ENCODE data around the gene IZUMO1. TPM values are rescaled to one million over a fixed set of nuclear protein-coding genes. Genes with fewer than 3 reads are reported as not detected.

The IZUMO1 gene
- total and polyA plus RNA-seq, 9 of the 15 experiments (the other 6 are each of a cell fraction or from before 2014, with no cell fraction given) = 0.14 to 2.1 (median 0.73) TPM

DNA sequence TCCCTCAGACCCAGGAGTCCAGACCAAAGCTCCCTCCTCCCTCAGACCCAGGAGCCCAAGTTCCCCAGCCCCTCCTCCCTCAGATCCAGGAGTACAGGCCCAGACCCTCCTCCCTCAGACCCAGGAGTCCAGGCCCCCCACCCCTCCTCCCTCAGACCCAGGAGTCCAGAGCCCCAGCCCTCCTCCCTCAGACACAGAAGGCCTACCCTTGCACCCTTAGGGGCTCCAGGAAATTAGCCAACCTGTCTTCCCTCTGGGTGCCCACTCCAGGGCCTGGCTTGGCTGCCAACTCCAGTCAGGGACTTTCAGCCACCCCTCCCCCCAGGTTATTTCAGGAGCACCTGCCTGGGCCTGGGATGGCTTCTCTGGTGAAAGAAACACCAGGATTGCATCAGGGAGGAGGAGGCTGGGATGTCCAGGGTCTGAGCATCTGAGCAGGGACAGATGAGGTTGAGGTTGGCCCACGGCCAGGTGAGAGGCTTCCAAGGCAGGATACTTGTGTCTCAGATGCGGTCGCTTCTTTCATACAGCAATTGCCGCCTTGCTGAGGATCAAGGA lies 8.5 kb upstream of the IZUMO1 start, which contains the start of gene FGF21 (continued):
- TF ChIP-seq MAZ (CRISPR knock-in tag; conservative IDR thresholded peaks at IDR 0.05 in 1 of 2, IDR thresholded peaks at IDR 0.05 in 1 of 2) = peak in 1 of 2 experiments; percentile 45; a peak in 1 of 4 replicates
- TF ChIP-seq ZNF274 (IDR thresholded peaks at IDR 0.05; ENCODE audit: borderline replicate concordance, low read depth, low read length) = no peak
- no peak for TF ChIP-seq SAP30 (IDR thresholded peaks at IDR 0.05; ENCODE audit: borderline replicate concordance, insufficient read depth, low read depth, low read length, poor library complexity, severe bottlenecking)
- no peak for TF ChIP-seq POLR2A (conservative IDR thresholded peaks at IDR 0.05)
- no peak for TF ChIP-seq ZNF408 (CRISPR knock-in tag; IDR thresholded peaks at IDR 0.05; ENCODE audit: low read depth)
- TF ChIP-seq ZNF175 (CRISPR knock-in tag; IDR thresholded peaks at IDR 0.05; ENCODE audit: low read depth) = no peak
- no peak for TF ChIP-seq TSC22D4 (tag; IDR thresholded peaks at IDR 0.05)
- TF ChIP-seq ZNF431 (CRISPR knock-in tag; IDR thresholded peaks at IDR 0.05) = no peak
- no peak for TF ChIP-seq TCF7L2 (IDR thresholded peaks at IDR 0.05; ENCODE audit: low read depth, low read length)
- TF ChIP-seq RBM14 (IDR thresholded peaks at IDR 0.05; ENCODE audit: borderline replicate concordance, insufficient read depth, low read depth, low read length) = no peak
- peak; percentile 4; the same call in 1 of the 2 replicates for TF ChIP-seq ZBTB7A (IDR thresholded peaks at IDR 0.05; ENCODE audit: borderline replicate concordance, control insufficient read depth, low read depth, low read length)
- no peak for TF ChIP-seq KLF1 (tag; IDR thresholded peaks at IDR 0.05)
- no peak for TF ChIP-seq ILF3 (IDR thresholded peaks at IDR 0.05; ENCODE audit: borderline replicate concordance)
- TF ChIP-seq BMI1 (IDR thresholded peaks at IDR 0.05; ENCODE audit: low read length) = no peak
- TF ChIP-seq TAF7 (tag; IDR thresholded peaks at IDR 0.05) = no peak
- no peak for TF ChIP-seq ZNF584 (CRISPR knock-in tag; IDR thresholded peaks at IDR 0.05; ENCODE audit: low read depth)
- peak; percentile 89 for TF ChIP-seq ZFP36 (IDR thresholded peaks at IDR 0.05; ENCODE audit: low read depth, low read length, partially characterized antibody)
- no peak for TF ChIP-seq ZNF232 (CRISPR knock-in tag; IDR thresholded peaks at IDR 0.05)
- no peak for TF ChIP-seq ETV6 (IDR thresholded peaks at IDR 0.05; ENCODE audit: borderline replicate concordance in 1 of 2, low read depth in 2 of 2, low read length in 1 of 2)
- TF ChIP-seq ETV6 (CRISPR knock-in tag; IDR thresholded peaks at IDR 0.05; ENCODE audit: borderline replicate concordance) = no peak
- no peak for TF ChIP-seq HNRNPK (IDR thresholded peaks at IDR 0.05; ENCODE audit: low read depth, low read length, poor library complexity, severe bottlenecking)
- no peak for TF ChIP-seq RHOXF2B (CRISPR knock-in tag; conservative IDR thresholded peaks at IDR 0.05)
- no peak for TF ChIP-seq TGIF2 (CRISPR knock-in tag; IDR thresholded peaks at IDR 0.05)
- no peak for TF ChIP-seq GTF2E2 (tag; IDR thresholded peaks at IDR 0.05)
- no peak for TF ChIP-seq RBM25 (IDR thresholded peaks at IDR 0.05; ENCODE audit: low read depth, low read length, severe bottlenecking)
